ENCODE data around the gene MYRIP.
"Not testable (repeated sequence)": the region's sequence is repeated elsewhere in the genome, so short reads cannot be mapped to it uniquely, and the experiment has no call there.

Gene MYRIP

GRCh38 chr3:40281995-40282394 is 472.6 kb downstream of the MYRIP start:
- no peaks in the 10 kb centered on the region for H3F3A ChIP-seq (ENCODE audit: insufficient read depth)
- H3K9ac ChIP-seq (ENCODE audit: low read length) = no peak overlapping the region
- H3K4me3 ChIP-seq (ENCODE audit: insufficient read depth, low read length, poor library complexity, severe bottlenecking) = no peak overlapping the region
- no peak overlapping the region for H3K4me2 ChIP-seq (ENCODE audit: low read depth, low read length, poor library complexity, severe bottlenecking)
- no peak for TF ChIP-seq CTCF (IDR thresholded peaks at IDR 0.05; ENCODE audit: insufficient read depth, low read length, poor library complexity, severe bottlenecking)
- TF ChIP-seq EZH2phosphoT487 (conservative IDR thresholded peaks at IDR 0.05; ENCODE audit: low read length) = no peak
- no peak overlapping the region for H2AFZ ChIP-seq (ENCODE audit: low read depth, low read length, severe bottlenecking)
- H3K36me3 ChIP-seq (ENCODE audit: low read length) = no peaks in the 10 kb centered on the region
- H3K9me3 ChIP-seq (ENCODE audit: insufficient read depth, low read length) = no peaks in the 10 kb centered on the region
- no peaks in the 10 kb centered on the region for H3K9me2 ChIP-seq (replicated peaks; ENCODE audit: insufficient read depth, low read length)
- no peaks in the 10 kb centered on the region for H3K79me2 ChIP-seq (ENCODE audit: insufficient read depth, low read length)
- H3K27me3 ChIP-seq (ENCODE audit: low read length) = no peaks in the 10 kb centered on the region
- H3K27ac ChIP-seq (ENCODE audit: low read depth, low read length) = no peak overlapping the region
- H4K20me1 ChIP-seq (ENCODE audit: low read depth, low read length) = no peaks in the 10 kb centered on the region

GRCh38 chr3:40283057-40283456 is 473.6 kb downstream of the MYRIP start:
- not testable (repeated sequence) for H3K9me3 ChIP-seq (ENCODE audit: insufficient read depth, low read length); H3F3A ChIP-seq (ENCODE audit: insufficient read depth); H3K9me2 ChIP-seq (replicated peaks; ENCODE audit: insufficient read depth, low read length); H3K36me3 ChIP-seq (ENCODE audit: low read length); H4K20me1 ChIP-seq (ENCODE audit: low read depth, low read length); H3K4me3 ChIP-seq (ENCODE audit: insufficient read depth, low read length, poor library complexity, severe bottlenecking); H3K27me3 ChIP-seq (ENCODE audit: low read length); H3K27ac ChIP-seq (ENCODE audit: low read depth, low read length); H3K79me2 ChIP-seq (ENCODE audit: insufficient read depth, low read length); H2AFZ ChIP-seq (ENCODE audit: low read depth, low read length, severe bottlenecking); H3K9ac ChIP-seq (ENCODE audit: low read length); H3K4me2 ChIP-seq (ENCODE audit: low read depth, low read length, poor library complexity, severe bottlenecking)

GRCh38 chr3:40287248-40287647 is 477.8 kb downstream of the MYRIP start:
- no peak overlapping the region for H3K9ac ChIP-seq (ENCODE audit: low read length)
- H3K9me3 ChIP-seq (ENCODE audit: insufficient read depth, low read length) = peaks cover 18% of the 10 kb centered on the region; the same call in 1 of the 2 replicates
- no peaks in the 10 kb centered on the region for H3K27me3 ChIP-seq (ENCODE audit: low read length)
- no peaks in the 10 kb centered on the region for H3K79me2 ChIP-seq (ENCODE audit: insufficient read depth, low read length)
- no peaks in the 10 kb centered on the region for H3K36me3 ChIP-seq (ENCODE audit: low read length)
- H3K4me3 ChIP-seq (ENCODE audit: insufficient read depth, low read length, poor library complexity, severe bottlenecking) = no peak overlapping the region
- no peaks in the 10 kb centered on the region for H3F3A ChIP-seq (ENCODE audit: insufficient read depth)
- TF ChIP-seq CTCF (IDR thresholded peaks at IDR 0.05; ENCODE audit: insufficient read depth, low read length, poor library complexity, severe bottlenecking) (no peak), EZH2phosphoT487 (conservative IDR thresholded peaks at IDR 0.05; ENCODE audit: low read length) (no peak)
- no peak overlapping the region for H2AFZ ChIP-seq (ENCODE audit: low read depth, low read length, severe bottlenecking)
- no peak overlapping the region for H3K4me2 ChIP-seq (ENCODE audit: low read depth, low read length, poor library complexity, severe bottlenecking)
- no peaks in the 10 kb centered on the region for H4K20me1 ChIP-seq (ENCODE audit: low read depth, low read length)
- H3K9me2 ChIP-seq (replicated peaks; ENCODE audit: insufficient read depth, low read length) = no peaks in the 10 kb centered on the region
- H3K27ac ChIP-seq (ENCODE audit: low read depth, low read length) = no peak overlapping the region

- no peaks in the 10 kb centered on the region for H3K36me3 ChIP-seq (ENCODE audit: low read length)
- no peaks in the 10 kb centered on the region for H4K20me1 ChIP-seq (ENCODE audit: low read depth, low read length)
- no peak overlapping the region for H3K4me3 ChIP-seq (ENCODE audit: insufficient read depth, low read length, poor library complexity, severe bottlenecking)
- H3K27ac ChIP-seq (ENCODE audit: low read depth, low read length) = no peak overlapping the region
- H3K79me2 ChIP-seq (ENCODE audit: insufficient read depth, low read length) = no peaks in the 10 kb centered on the region
- H3K4me2 ChIP-seq (ENCODE audit: low read depth, low read length, poor library complexity, severe bottlenecking) = no peak overlapping the region
- peaks cover 18% of the 10 kb centered on the region; the same call in 1 of the 2 replicates for H3K9me3 ChIP-seq (ENCODE audit: insufficient read depth, low read length)
- H3K27me3 ChIP-seq (ENCODE audit: low read length) = no peaks in the 10 kb centered on the region
- no peak for TF ChIP-seq EZH2phosphoT487 (conservative IDR thresholded peaks at IDR 0.05; ENCODE audit: low read length)
- TF ChIP-seq CTCF (IDR thresholded peaks at IDR 0.05; ENCODE audit: insufficient read depth, low read length, poor library complexity, severe bottlenecking) = no peak
- no peaks in the 10 kb centered on the region for H3K9me2 ChIP-seq (replicated peaks; ENCODE audit: insufficient read depth, low read length)
- no peak overlapping the region for H3K9ac ChIP-seq (ENCODE audit: low read length)
- no peak overlapping the region for H2AFZ ChIP-seq (ENCODE audit: low read depth, low read length, severe bottlenecking)
- no peaks in the 10 kb centered on the region for H3F3A ChIP-seq (ENCODE audit: insufficient read depth)
Observed at GRCh38 chr3:40290396-40290795, 481.0 kb downstream of the MYRIP start.

Data from SU-DHL-6 (cell line).